IgD-negative memory B cell (primary cell): ENCODE measurements around the gene SYT2. TPM values are rescaled to one million over a fixed set of nuclear protein-coding genes. Genes with fewer than 3 reads are reported as not detected.
"Not testable (repeated sequence)": the region's sequence is repeated elsewhere in the genome, so short reads cannot be mapped to it uniquely, and the experiment has no call there.

ENCODE experiments used
- H3K27ac Mint-ChIP-seq, 3 donors: one replicate each; pipeline ENCODE4 v1.8.0; 2020 to 2022; ENCODE audit warnings: mild to moderate bottlenecking in 3 of 3, mixed read lengths in 3 of 3, moderate library complexity in 1 of 3
- H3K27me3 Mint-ChIP-seq: one replicate; pipeline ENCODE4 v1.8.0; 2021; ENCODE audit warnings: mixed read lengths
- H3K36me3 Mint-ChIP-seq: one replicate; pipeline ENCODE4 v1.8.0; 2020; ENCODE audit warnings: mild to moderate bottlenecking, mixed read lengths
- H3K4me1 Mint-ChIP-seq, 3 donors: one replicate each; pipeline ENCODE4 v1.8.0; 2020 to 2022; ENCODE audit warnings: mixed read lengths in 3 of 3, mild to moderate bottlenecking in 1 of 3
- H3K4me3 Mint-ChIP-seq, 4 donors: one replicate each; pipeline ENCODE4 v1.8.0; 2020 to 2022; ENCODE audit warnings: mild to moderate bottlenecking in 4 of 4, mixed read lengths in 4 of 4, moderate library complexity in 3 of 4
- H3K9me3 Mint-ChIP-seq, 3 donors: one replicate each; pipeline ENCODE4 v1.8.0; 2020 to 2021; ENCODE audit warnings: mixed read lengths in 3 of 3, mild to moderate bottlenecking in 1 of 3
- polyA plus RNA-seq: library from polyadenylated mRNA; unstranded; fragments of 300-500 nt; fragmentation: Illumina TruSeq; gene quantifications from one replicate; pipeline ENCODE4 v1.2.3, GENCODE V29; 2021

SYT2 gene
- polyA plus RNA-seq, 1 donor from 2014 or later: not detected

- H3K9me3 Mint-ChIP-seq: no peaks in the 10 kb centered on the region
- H3K27me3 Mint-ChIP-seq: peaks cover 7% of the 10 kb centered on the region
- H3K36me3 Mint-ChIP-seq: no peaks in the 10 kb centered on the region
- no peak overlapping the region for H3K27ac Mint-ChIP-seq
- H3K4me1 Mint-ChIP-seq: peaks cover 10 to 14% (median 11%) of the 10 kb centered on the region in 3 donors
- no peak overlapping the region for H3K4me3 Mint-ChIP-seq
These were observed 88.8 kb downstream of the SYT2 start for GRCh38 chr1:202621446-202621845.

GRCh38 chr1:202620036-202620435, 90.2 kb downstream of the SYT2 start:
- not testable (repeated sequence) for H3K4me3 Mint-ChIP-seq, H3K36me3 Mint-ChIP-seq, H3K27me3 Mint-ChIP-seq, H3K27ac Mint-ChIP-seq, H3K9me3 Mint-ChIP-seq
- peaks cover 22 to 24% (median 23%) of the 10 kb centered on the region in 3 donors for H3K4me1 Mint-ChIP-seq

GRCh38 chr1:202619505-202619904, 90.7 kb downstream of the SYT2 start:
- Mint-ChIP-seq H3K4me1 (peaks cover 24 to 28% (median 25%) of the 10 kb centered on the region in 3 donors), H3K9me3 (no peaks in the 10 kb centered on the region), H3K36me3 (no peaks in the 10 kb centered on the region), H3K4me3 (no peak overlapping the region), H3K27me3 (peaks cover 7% of the 10 kb centered on the region), H3K27ac (no peak overlapping the region)

- H3K27me3 Mint-ChIP-seq, H3K4me3 Mint-ChIP-seq, H3K27ac Mint-ChIP-seq, H3K36me3 Mint-ChIP-seq, H3K9me3 Mint-ChIP-seq: not testable (repeated sequence)
- peaks cover 25 to 31% (median 27%) of the 10 kb centered on the region in 3 donors for H3K4me1 Mint-ChIP-seq
These were observed 91.2 kb downstream of the SYT2 start for GRCh38 chr1:202619012-202619411.

- H3K9me3 Mint-ChIP-seq: no peaks in the 10 kb centered on the region
- peaks cover 25 to 31% (median 27%) of the 10 kb centered on the region in 3 donors for H3K4me1 Mint-ChIP-seq
- peaks cover 2% of the 10 kb centered on the region for H3K36me3 Mint-ChIP-seq
- peak overlapping the region in 2 of 3 donors; percentile 10 to 50 for H3K27ac Mint-ChIP-seq
- H3K4me3 Mint-ChIP-seq: peak overlapping the region; percentile 11 to 84 (median 68)
- H3K27me3 Mint-ChIP-seq: peaks cover 4% of the 10 kb centered on the region
These were observed 93.8 kb downstream of the SYT2 start for GRCh38 chr1:202616355-202616915.

- Mint-ChIP-seq H3K27ac (peak overlapping the region in 2 of 3 donors; percentile 10 to 50), H3K4me1 (peaks cover 25 to 31% (median 27%) of the 10 kb centered on the region in 3 donors), H3K36me3 (peaks cover 2% of the 10 kb centered on the region), H3K9me3 (no peaks in the 10 kb centered on the region), H3K4me3 (peak overlapping the region; percentile 11 to 84 (median 68)), H3K27me3 (peaks cover 4% of the 10 kb centered on the region)
These were observed 94.5 kb downstream of the SYT2 start for GRCh38 chr1:202615501-202616354.

- not testable (repeated sequence) for H3K36me3 Mint-ChIP-seq, H3K27me3 Mint-ChIP-seq, H3K9me3 Mint-ChIP-seq, H3K27ac Mint-ChIP-seq
- peaks cover 25 to 31% (median 27%) of the 10 kb centered on the region in 3 donors for H3K4me1 Mint-ChIP-seq
- H3K4me3 Mint-ChIP-seq: peak overlapping the region in 1 of 4 donors; percentile 84
These were observed 95.1 kb downstream of the SYT2 start for GRCh38 chr1:202615208-202615500.

- H3K4me3 Mint-ChIP-seq: peak overlapping the region in 2 of 4 donors; percentile 40 to 77
- H3K27me3 Mint-ChIP-seq, H3K9me3 Mint-ChIP-seq, H3K27ac Mint-ChIP-seq, H3K36me3 Mint-ChIP-seq: not testable (repeated sequence)
- H3K4me1 Mint-ChIP-seq: peaks cover 25 to 31% (median 26%) of the 10 kb centered on the region in 3 donors
These were observed 95.7 kb downstream of the SYT2 start for GRCh38 chr1:202614363-202615207.

- Mint-ChIP-seq H3K27me3 (peaks cover 2% of the 10 kb centered on the region), H3K9me3 (peaks cover 0 to 2% (median 0%) of the 10 kb centered on the region in 3 donors), H3K4me1 (peaks cover 25 to 31% (median 25%) of the 10 kb centered on the region in 3 donors), H3K27ac (no peak overlapping the region), H3K4me3 (no peak overlapping the region), H3K36me3 (peaks cover 3% of the 10 kb centered on the region)
These were observed 96.7 kb downstream of the SYT2 start for GRCh38 chr1:202613571-202613970.

GRCh38 chr1:202612036-202612435, 98.2 kb downstream of the SYT2 start:
- H3K36me3 Mint-ChIP-seq, H3K4me3 Mint-ChIP-seq, H3K9me3 Mint-ChIP-seq, H3K27me3 Mint-ChIP-seq: not testable (repeated sequence)
- Mint-ChIP-seq H3K4me1 (peaks cover 20 to 26% (median 21%) of the 10 kb centered on the region in 3 donors), H3K27ac (peak overlapping the region in 1 of 3 donors; percentile 41)

GRCh38 chr1:202605515-202605914, 104.7 kb downstream of the SYT2 start:
- Mint-ChIP-seq H3K4me3 (no peak overlapping the region), H3K36me3 (peaks cover 9% of the 10 kb centered on the region), H3K27ac (no peak overlapping the region), H3K9me3 (peaks cover 0 to 2% (median 0%) of the 10 kb centered on the region in 3 donors), H3K4me1 (peaks cover 0 to 5% (median 0%) of the 10 kb centered on the region in 3 donors), H3K27me3 (no peaks in the 10 kb centered on the region)

GRCh38 chr1:202603435-202603834, 106.8 kb downstream of the SYT2 start:
- Mint-ChIP-seq H3K9me3 (no peaks in the 10 kb centered on the region), H3K36me3 (peaks cover 7% of the 10 kb centered on the region), H3K4me3 (no peak overlapping the region), H3K27me3 (no peaks in the 10 kb centered on the region), H3K4me1 (peaks cover 0 to 5% (median 0%) of the 10 kb centered on the region in 3 donors), H3K27ac (peak overlapping the region in 1 of 3 donors; percentile 37)

- H3K27me3 Mint-ChIP-seq: no peaks in the 10 kb centered on the region
- peaks cover 9 to 13% (median 10%) of the 10 kb centered on the region in 3 donors for H3K4me1 Mint-ChIP-seq
- H3K27ac Mint-ChIP-seq: no peak overlapping the region
- H3K36me3 Mint-ChIP-seq: no peaks in the 10 kb centered on the region
- H3K4me3 Mint-ChIP-seq: peak overlapping the region in 1 of 4 donors; percentile 55
- peaks cover 0 to 2% (median 0%) of the 10 kb centered on the region in 3 donors for H3K9me3 Mint-ChIP-seq
These were observed 109.7 kb downstream of the SYT2 start for GRCh38 chr1:202600432-202601041.

GRCh38 chr1:202599669-202600431, 110.4 kb downstream of the SYT2 start:
- Mint-ChIP-seq H3K27me3 (no peaks in the 10 kb centered on the region), H3K36me3 (no peaks in the 10 kb centered on the region), H3K27ac (no peak overlapping the region), H3K9me3 (peaks cover 0 to 2% (median 0%) of the 10 kb centered on the region in 3 donors), H3K4me3 (no peak overlapping the region), H3K4me1 (peaks cover 9 to 13% (median 10%) of the 10 kb centered on the region in 3 donors)
